GM03348 (cell line): Measurements from ENCODE around the gene EHMT1.
"Not testable (repeated sequence)": the region's sequence is repeated elsewhere in the genome, so short reads cannot be mapped to it uniquely, and the experiment has no call there.

Experiments
- DNase-seq: peaks from one replicate; pipeline ENCODE4 v3.0.0; 2012; ENCODE audit warnings: low spot score

EHMT1 gene

GRCh38 chr9:137590469-137591383, 28.1 kb upstream of the EHMT1 start, which contains the start of gene ZMYND19:
Gene ZMYND19 (minus strand): TSS chr9:137590512. CDS start chr9:137590263, 249 bp downstream.
- peak; percentile 100 for DNase-seq

GRCh38 chr9:137592767-137593166, 26.0 kb upstream of the EHMT1 start:
- DNase-seq, result no peak

GRCh38 chr9:137593176-137593575, 25.6 kb upstream of the EHMT1 start:
- DNase-seq, result no peak

GRCh38 chr9:137596577-137596976, 22.2 kb upstream of the EHMT1 start:
- not testable (repeated sequence) for DNase-seq

GRCh38 chr9:137598943-137599342, 19.9 kb upstream of the EHMT1 start:
- no peak for DNase-seq

- no peak for DNase-seq
Observed at GRCh38 chr9:137602661-137603060, 16.1 kb upstream of the EHMT1 start.

GRCh38 chr9:137603879-137604278, 14.9 kb upstream of the EHMT1 start:
- no peak for DNase-seq

- no peak for DNase-seq
Observed at GRCh38 chr9:137604345-137605086, 14.3 kb upstream of the EHMT1 start.

- DNase-seq, result peak; percentile 99
Observed at GRCh38 chr9:137605121-137606004, 13.4 kb upstream of the EHMT1 start, which contains the start of gene ARRDC1. Gene ARRDC1 (plus strand): TSS chr9:137605686. CDS start chr9:137605718, 32 bp downstream.

- peak; percentile 25 for DNase-seq
Observed at GRCh38 chr9:137606005-137606621, 12.7 kb upstream of the EHMT1 start.

GRCh38 chr9:137606734-137607138, 12.1 kb upstream of the EHMT1 start:
- no peak for DNase-seq

GRCh38 chr9:137607141-137607857, 11.5 kb upstream of the EHMT1 start:
- peak; percentile 24 for DNase-seq

- no peak for DNase-seq
Observed at GRCh38 chr9:137610944-137611343, 7.9 kb upstream of the EHMT1 start.

- DNase-seq, result peak; percentile 82
Observed at GRCh38 chr9:137611623-137612609, 6.9 kb upstream of the EHMT1 start.

GRCh38 chr9:137612741-137613142, 6.1 kb upstream of the EHMT1 start:
- no peak for DNase-seq

GRCh38 chr9:137613259-137613658, 5.5 kb upstream of the EHMT1 start:
- DNase-seq, result no peak

GRCh38 chr9:137613738-137614523, 4.9 kb upstream of the EHMT1 start:
- no peak for DNase-seq

- DNase-seq, result no peak
Observed at GRCh38 chr9:137614631-137615386, 4.0 kb upstream of the EHMT1 start.
